MCF 10A (cell line): ENCODE measurements around the gene DCTPP1. TPM values are rescaled to one million over a fixed set of nuclear protein-coding genes. Genes with fewer than 3 reads are reported as not detected.

Experiments used
- BruUV-seq: library from RNA; stranded (reverse); fragments of 400-500 nt; replicated peaks from 2 replicates; lab custom pipeline; 2021; lab: Mats Ljungman, UMichigan
- CTCF ChIA-PET: fragments of 300-600 bp; sonication (Branson Sonifier 250); formaldehyde crosslinking; extraction: SDS; loops from one replicate; lab custom pipeline; 2021; ENCODE audit warnings: antibody characterized with exemption, inconsistent platforms; lab: Yijun Ruan, JAX
- POLR2A ChIA-PET: fragments of 300-600, 350-650 bp; sonication (Branson Sonifier 250); formaldehyde crosslinking; extraction: SDS; loops from one replicate; lab custom pipeline; 2020; ENCODE audit warnings: antibody characterized with exemption, inconsistent platforms; lab: Yijun Ruan, JAX
- DNase-seq: peaks from one replicate; pipeline ENCODE4 v3.0.0-alpha.2; 2018; ENCODE audit not compliant: unreplicated experiment
- H3K27ac Mint-ChIP-seq: one replicate; pipeline ENCODE4 v1.8.0; 2022; ENCODE audit warnings: mild to moderate bottlenecking, low read depth, mixed read lengths; ENCODE audit not compliant: unreplicated experiment
- H3K27me3 Mint-ChIP-seq: one replicate; pipeline ENCODE4 v1.8.0; 2022; ENCODE audit warnings: mixed read lengths; ENCODE audit not compliant: insufficient read depth, unreplicated experiment
- H3K36me3 Mint-ChIP-seq: one replicate; pipeline ENCODE4 v1.8.0; 2022; ENCODE audit warnings: mild to moderate bottlenecking, moderate library complexity, mixed read lengths; ENCODE audit not compliant: insufficient read depth, unreplicated experiment
- H3K4me1 Mint-ChIP-seq: one replicate; pipeline ENCODE4 v1.8.0; 2022; ENCODE audit warnings: mixed read lengths; ENCODE audit not compliant: insufficient read depth, unreplicated experiment
- H3K4me3 Mint-ChIP-seq: one replicate; pipeline ENCODE4 v1.8.0; 2022; ENCODE audit warnings: mild to moderate bottlenecking, moderate library complexity, mixed read lengths; ENCODE audit not compliant: unreplicated experiment
- H3K9me3 Mint-ChIP-seq: one replicate; pipeline ENCODE4 v1.8.0; 2022; ENCODE audit warnings: mixed read lengths; ENCODE audit not compliant: unreplicated experiment
- CTCF ChIP-seq: fragments of 200-600 bp; IDR thresholded peaks from one replicate; pipeline ENCODE4 v1.8.0; 2022; ENCODE audit warnings: antibody characterized with exemption, mild to moderate bottlenecking; ENCODE audit not compliant: unreplicated experiment
- intact Hi-C: fragments of 100-400 bp; cut with micrococcal nuclease; formaldehyde crosslinking; loops from 2 replicates; pipeline ENCODE4 v1.14.1; 2022
- total RNA-seq: library from RNA; stranded (reverse); gene quantifications from 2 replicates; pipeline ENCODE4 v1.2.3, GENCODE V29; 2022

The DCTPP1 gene
- total RNA-seq, 1 experiment from 2014 or later: 42.4 TPM

DNA sequence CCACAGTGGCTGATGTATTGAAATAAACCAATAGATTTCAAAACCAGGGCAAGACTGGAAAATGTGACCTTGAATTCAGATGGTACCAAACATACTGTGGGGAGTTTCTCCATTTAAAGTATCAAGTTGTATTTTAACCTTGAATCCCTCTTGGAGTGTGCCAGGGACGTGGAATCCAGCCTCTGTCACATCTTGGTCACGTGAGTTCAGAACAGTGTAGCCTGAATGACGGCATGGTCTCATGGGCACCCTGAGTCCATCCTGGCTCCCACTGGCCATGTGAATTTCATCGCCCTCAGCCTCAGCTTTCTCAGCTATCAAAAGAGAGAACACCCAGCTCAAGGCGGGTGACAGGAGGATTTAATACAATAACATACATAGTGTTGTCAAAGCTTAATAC, 15.7 kb downstream of the DCTPP1 start:
- POLR2A ChIA-PET: interaction anchor here (0.6 to 1.4 kb wide), 4 partner anchors 16 to 244 kb away, joined by 3 to 5 read pairs (median 3); partner anchors contain the start of genes FBRS and ZNF785
- BruUV-seq: no TSS peak

GRCh38 chr16:30413112-30413806, 16.6 kb downstream of the DCTPP1 start:
- no peaks in the 10 kb centered on the region for H3K9me3 Mint-ChIP-seq
- peaks cover 42% of the 10 kb centered on the region for H3K36me3 Mint-ChIP-seq
- ChIA-PET POLR2A (interaction anchor here (0.8 to 1.4 kb wide), 4 partner anchors 17 to 348 kb away, joined by 3 to 5 read pairs (median 3); partner anchors contain the start of genes ALDOA, FBRS and ZNF785), CTCF (interaction anchor here (0.6 kb wide), 1 partner anchor 51 kb away, joined by 6 read pairs; no protein-coding TSS in a partner anchor)
- intact Hi-C loops: no loop called here
- H3K4me3 Mint-ChIP-seq: no peak overlapping the region
- H3K4me1 Mint-ChIP-seq: peaks cover 21% of the 10 kb centered on the region
- H3K27me3 Mint-ChIP-seq: no peaks in the 10 kb centered on the region
- H3K27ac Mint-ChIP-seq: no peak overlapping the region
- no TSS peak for BruUV-seq
- no peak for TF ChIP-seq CTCF
- DNase-seq: no peak

More for the DNA sequence above, 15.7 kb downstream of the DCTPP1 start:
- CTCF ChIA-PET: interaction anchor here (0.6 kb wide), 1 partner anchor 623 kb away, joined by 6 read pairs; no protein-coding TSS in a partner anchor
- no peak overlapping the region for H3K27ac Mint-ChIP-seq
- peaks cover 46% of the 10 kb centered on the region for H3K36me3 Mint-ChIP-seq
- no peaks in the 10 kb centered on the region for H3K27me3 Mint-ChIP-seq
- H3K4me3 Mint-ChIP-seq: no peak overlapping the region
- intact Hi-C loops: no loop called here
- H3K4me1 Mint-ChIP-seq: peaks cover 17% of the 10 kb centered on the region
- no peaks in the 10 kb centered on the region for H3K9me3 Mint-ChIP-seq
- no peak for DNase-seq
- no peak for TF ChIP-seq CTCF

DNA sequence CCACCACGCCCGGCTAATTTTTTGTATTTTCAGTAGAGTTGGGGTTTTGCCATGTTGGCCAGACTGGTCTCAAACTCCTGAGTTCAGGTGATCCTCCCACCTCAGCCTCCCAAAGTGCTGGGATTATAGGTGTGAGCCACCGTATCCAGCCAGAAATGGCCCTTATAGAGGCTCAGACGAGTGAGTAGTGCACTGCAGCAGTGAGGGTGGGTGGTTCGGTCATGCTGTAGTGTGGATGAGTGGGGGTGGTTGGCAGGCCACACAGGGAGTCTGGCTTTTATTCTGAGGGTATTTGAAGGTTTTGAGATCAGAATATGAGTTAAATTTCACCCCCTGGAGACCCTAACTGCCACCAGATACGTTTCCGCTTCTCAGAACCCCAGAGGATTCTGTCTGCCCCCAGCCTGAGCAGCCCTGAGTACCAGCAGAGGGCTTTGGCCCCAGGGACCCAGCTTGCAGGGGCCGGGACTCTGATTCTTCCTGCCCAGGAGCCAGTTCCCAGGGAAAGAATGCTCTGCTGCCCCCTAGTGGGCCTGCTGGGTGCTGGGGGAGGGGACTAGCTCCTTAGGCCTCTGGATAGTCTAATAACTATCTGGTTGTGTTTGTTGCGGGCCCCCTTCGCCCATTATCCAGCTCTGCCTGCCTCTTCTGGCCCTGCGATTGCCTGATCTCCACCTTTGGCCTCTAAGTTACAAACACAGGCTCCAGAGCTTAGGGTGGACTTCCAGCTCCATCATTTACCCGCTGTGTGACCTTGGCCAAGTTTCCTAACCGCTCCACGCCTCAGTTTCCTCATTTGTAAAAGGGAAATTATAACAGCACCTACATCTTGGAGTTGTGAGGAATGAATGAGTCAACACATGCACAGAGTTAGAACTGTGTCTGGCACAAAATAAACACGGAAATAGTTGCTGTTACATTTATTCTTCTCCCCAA, 20.4 kb downstream of the DCTPP1 start:
- ChIA-PET CTCF (interaction anchor here (0.5 to 2.8 kb wide), 32 partner anchors 8 to 378 kb away, joined by 3 to 13 read pairs (median 4); partner anchors contain the start of genes DCTPP1, MYL11, TBX6 and ZNF48), POLR2A (interaction anchor here (0.5 to 6.0 kb wide), 15 partner anchors 8 to 201 kb away, joined by 3 to 66 read pairs (median 3); partner anchors contain the start of genes DCTPP1, ZNF48 and ZNF689)
- intact Hi-C loops: loop anchor here (2.0 to 10.0 kb wide), 3 partner anchors 41 to 315 kb away; partner anchors contain the start of genes MAPK3, TBX6 and YPEL3
- BruUV-seq: no TSS peak
- H3K4me3 Mint-ChIP-seq: no peak overlapping the region
- H3K4me1 Mint-ChIP-seq: peaks cover 21% of the 10 kb centered on the region
- no peak overlapping the region for H3K27ac Mint-ChIP-seq
- peak; percentile 93 for TF ChIP-seq CTCF
- no peaks in the 10 kb centered on the region for H3K9me3 Mint-ChIP-seq
- H3K27me3 Mint-ChIP-seq: peaks cover 3% of the 10 kb centered on the region
- peaks cover 28% of the 10 kb centered on the region for H3K36me3 Mint-ChIP-seq
- DNase-seq: peak; percentile 91
